Epidermal melanocyte (primary cell): ENCODE data around the gene LGALS3BP.
"Not testable (repeated sequence)": the region's sequence is repeated elsewhere in the genome, so short reads cannot be mapped to it uniquely, and the experiment has no call there.

Source experiments
- DNase-seq: peaks from one replicate; pipeline ENCODE4 v3.0.0; 2011; ENCODE audit warnings: low spot score; ENCODE audit not compliant: insufficient read length

Gene LGALS3BP

GRCh38 chr17:78965491-78965924, 14.2 kb downstream of the LGALS3BP start:
- no peak for DNase-seq

DNA sequence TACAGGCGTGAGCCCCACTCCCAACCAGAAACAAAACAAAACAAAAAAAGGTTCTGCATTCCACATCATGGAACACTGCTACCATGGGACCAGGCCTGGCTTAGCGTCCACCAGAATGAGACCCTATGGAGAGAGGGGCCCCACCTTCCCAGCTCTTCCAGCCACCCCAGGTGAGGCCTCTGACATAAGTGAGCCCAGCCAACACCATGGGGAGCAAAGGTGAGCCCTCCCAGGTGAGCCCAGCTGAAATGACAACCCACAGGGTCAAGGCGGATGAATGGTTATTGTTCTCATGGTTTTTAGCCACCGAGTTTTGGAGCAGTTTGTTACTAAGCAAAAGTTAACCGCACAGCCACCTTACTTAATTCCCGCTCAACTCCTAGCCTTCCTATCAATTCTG, 16.3 kb downstream of the LGALS3BP start:
- no peak for DNase-seq

DNA sequence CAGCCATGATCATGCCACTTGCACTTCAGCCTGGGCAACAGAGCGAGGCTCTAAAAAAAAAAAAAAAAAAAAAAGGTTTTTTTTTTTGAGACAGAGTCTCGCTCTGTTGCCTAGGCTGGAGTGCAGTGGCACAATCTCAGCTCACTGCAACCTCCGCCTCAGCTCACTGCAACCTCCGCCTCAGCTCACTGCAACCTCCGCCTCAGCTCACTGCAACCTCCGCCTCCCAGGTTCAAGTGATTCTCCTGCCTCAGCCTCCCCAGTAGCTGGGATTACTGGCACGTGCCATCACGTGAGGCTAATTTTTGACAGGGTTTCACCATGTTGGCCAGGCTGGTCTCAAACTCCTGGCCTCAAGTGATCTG, 16.8 kb downstream of the LGALS3BP start:
- DNase-seq, result not testable (repeated sequence)

DNA sequence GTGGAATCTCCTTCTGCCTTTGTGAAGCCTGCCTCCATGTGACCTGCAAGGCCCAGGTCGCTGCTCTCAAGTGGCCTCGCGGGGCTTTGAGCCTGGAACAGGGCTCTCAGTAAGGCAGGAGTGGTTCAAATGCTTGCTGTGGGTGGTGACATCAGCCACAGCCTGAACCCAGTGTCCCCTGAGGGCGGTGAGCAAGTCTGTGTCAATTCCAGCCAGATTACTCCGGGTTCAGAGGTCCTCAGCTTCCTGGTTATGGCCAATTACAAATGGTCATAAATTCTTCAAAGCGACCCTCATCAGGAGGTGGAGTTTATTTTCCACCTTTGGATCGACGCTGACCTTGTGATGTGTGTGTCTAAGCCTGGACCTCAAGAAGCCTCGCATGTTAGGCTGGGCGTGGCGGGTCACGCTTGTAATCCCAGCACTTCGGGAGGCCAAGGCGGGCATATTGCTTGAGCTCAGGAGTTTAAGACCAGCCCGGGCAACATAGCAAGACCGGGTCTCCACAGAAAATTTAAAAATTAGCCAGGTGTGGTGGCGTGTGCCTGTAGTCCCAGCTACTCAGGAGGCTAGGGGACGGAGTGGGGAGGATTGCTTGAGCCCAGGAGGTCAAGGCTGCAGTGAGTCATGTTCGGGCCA, 17.3 kb downstream of the LGALS3BP start:
- no peak for DNase-seq

DNA sequence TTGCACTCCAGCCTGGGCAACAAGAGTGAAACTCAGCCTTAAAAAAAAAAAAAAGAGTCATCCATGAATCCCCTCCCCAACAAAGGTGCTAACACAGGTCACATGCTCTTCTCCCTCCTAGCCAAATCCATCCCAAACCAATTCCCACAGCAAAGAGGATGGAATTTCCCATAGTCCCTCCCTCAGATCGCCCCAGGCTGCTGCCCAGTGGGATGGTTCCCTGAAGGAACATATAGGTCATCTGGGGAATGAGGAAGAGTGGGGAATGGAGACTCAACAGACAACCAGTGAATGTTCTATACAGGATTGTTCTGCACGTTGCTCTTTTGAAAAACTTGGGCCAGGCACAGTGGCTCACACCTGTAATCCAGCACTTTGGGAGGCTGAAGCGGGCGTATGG, 18.2 kb downstream of the LGALS3BP start:
- no peak for DNase-seq

- DNase-seq, result no peak
Observed at GRCh38 chr17:78960928-78961327, 18.8 kb downstream of the LGALS3BP start.

DNA sequence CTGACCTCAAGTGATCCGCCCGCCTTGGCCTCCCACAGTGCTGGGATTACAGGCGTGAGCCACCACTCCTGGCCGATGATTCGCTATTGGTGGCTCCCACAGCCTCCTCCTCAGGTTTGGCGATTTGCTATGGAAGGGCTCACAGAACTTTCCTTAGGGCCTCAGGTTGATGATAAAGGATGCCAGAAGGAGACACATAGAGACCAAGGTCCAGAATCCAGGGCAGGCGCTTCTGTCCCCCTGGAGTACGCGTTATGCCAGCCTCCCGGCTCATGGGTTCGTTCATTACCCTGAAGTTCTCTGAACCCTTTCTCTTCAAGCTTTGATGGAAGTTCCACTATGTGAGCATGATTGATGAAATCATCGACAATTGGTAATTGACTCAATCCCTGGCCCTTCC, 19.9 kb downstream of the LGALS3BP start:
- no peak for DNase-seq

DNA sequence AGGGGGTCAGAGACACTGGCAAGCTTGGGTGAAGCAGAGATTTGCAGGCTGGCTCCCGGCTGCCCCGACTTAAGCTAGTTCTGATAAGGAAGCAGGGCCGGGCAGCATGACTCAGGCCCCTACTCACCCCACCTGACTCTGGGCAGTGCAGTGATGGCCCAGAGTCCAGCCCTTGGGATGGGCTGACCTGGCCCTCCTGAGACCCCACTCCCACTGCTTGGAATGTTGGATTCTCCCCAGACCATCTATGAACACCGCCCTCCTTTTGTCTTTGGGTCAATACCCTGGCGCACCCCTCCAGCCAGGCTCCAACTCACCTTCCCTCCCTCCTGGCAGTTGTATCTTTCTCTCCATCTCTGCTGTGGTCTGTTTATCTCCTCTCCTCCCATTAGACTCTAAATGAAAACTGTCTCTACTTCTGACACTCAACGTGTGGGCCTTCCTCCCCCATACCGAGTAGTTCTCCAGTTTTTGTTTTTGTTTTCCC, 21.0 kb downstream of the LGALS3BP start:
- DNase-seq, result no peak

DNA sequence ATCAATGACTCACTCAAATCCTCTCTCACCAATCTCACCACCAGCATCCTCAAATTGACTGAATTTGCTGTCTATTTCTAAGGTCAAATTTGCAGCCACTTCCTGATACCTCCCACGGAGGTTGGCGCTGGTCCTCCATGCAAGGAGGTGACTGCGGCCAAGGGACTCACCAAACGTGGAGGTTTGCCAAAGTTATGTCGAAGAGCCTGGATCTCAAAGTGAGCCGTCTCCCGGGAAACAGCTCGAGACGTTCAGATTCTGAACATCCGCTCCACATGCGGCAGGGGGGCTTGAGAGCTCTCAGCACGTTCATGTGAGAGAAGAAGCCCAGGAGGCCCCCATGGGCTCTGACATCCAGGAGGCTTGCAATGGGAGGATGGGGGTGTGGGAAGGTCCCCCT, 22.6 kb downstream of the LGALS3BP start:
- no peak for DNase-seq

- DNase-seq, result no peak
Observed at GRCh38 chr17:78956254-78956653, 23.5 kb downstream of the LGALS3BP start.

GRCh38 chr17:78954684-78955083, 25.0 kb downstream of the LGALS3BP start:
- DNase-seq, result no peak

- DNase-seq, result no peak
Observed at GRCh38 chr17:78953356-78954350, 26.1 kb downstream of the LGALS3BP start.

DNA sequence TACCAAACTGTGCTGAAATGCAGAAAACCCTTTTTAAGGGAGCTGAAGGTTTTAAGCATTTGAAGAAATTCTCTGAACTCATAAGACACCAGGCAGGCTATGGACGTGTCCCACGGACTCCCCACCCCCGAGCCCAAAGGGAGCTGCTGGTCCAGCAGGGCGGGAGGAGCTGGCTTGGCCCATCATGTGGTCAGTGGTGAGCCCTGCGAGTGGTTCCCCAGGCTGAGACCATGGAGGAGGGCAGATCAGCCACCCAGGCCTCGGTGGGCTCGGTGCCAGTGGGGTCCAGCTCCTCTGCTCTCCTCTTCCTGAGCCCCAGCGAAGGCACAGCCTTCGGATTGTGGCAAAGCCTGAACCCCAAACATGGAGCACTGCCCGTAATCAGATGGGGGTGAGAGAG, 27.0 kb downstream of the LGALS3BP start:
- DNase-seq, result no peak

DNA sequence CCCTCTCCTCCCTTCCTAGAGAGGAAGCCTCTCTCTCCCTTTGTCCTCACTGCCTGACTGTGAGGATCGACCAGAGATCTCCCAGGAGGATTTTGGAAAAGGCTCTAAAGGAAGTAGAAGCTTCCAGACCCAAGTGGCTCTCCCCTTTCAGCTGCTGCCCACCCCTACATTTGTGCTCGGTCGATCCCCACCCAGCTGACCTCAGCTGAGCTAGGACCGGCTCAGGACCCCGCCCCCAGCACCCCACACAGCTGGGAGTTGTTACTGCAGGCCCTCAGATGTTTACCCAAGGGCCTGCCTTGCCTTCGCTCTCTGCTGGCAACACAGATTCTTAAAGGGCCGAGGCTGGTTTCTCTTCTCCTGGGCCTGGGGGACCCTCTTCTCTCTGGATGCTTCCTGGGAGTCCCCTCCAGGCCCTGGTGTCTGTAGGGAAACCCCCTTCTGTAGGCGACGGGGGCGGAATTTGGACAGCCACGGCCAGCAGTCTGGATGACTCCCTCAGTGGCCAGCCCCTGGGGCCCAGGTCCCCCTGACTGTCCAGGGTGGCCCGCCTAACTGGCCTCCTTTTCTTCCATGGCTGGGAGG, 27.7 kb downstream of the LGALS3BP start:
- DNase-seq, result no peak

GRCh38 chr17:78950870-78951269, 28.9 kb downstream of the LGALS3BP start:
- DNase-seq, result no peak

DNA sequence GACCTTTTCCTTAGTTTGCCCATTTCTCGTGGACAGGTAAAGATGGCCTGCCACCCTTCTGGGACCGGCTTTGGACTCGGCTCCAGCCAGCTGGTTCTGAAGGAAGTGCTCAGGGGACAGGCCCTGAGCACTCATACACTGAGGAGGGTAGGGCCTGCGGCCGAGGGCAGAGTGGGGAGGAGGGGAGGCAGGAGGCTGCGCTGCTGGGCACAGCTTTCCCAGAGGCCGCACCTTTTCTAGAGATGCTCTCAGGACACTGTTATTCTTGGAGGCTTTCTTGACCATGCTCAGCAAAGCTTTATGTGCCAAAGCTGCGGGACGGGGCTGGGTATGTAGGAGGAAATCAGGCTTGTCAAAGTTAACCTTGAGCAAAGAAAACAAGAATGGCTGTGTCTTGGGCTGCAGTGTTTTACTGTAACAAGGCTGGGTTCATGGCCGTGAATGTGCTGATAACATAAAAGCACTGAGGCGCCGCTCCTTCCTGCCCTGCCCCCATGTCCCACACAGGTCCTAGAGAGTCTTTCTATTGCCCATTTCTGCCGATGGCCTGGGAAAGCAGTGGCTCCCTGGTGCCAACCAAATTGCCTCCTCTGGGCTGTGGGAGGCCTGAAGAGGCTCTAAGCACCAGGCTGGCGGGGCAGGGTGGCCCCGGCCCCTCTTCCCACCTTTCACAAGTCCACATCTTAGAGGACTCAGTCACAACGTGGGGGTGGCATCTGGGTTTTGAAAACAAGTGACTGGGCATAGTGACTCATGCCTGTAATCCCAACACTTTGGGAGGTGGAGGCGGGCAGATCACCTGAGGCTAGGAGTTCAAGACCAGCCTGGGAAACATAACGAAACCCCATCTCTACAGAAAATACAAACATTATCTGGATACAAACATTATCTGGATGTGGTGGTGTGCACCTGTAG, 32.2 kb downstream of the LGALS3BP start:
- no peak for DNase-seq

DNA sequence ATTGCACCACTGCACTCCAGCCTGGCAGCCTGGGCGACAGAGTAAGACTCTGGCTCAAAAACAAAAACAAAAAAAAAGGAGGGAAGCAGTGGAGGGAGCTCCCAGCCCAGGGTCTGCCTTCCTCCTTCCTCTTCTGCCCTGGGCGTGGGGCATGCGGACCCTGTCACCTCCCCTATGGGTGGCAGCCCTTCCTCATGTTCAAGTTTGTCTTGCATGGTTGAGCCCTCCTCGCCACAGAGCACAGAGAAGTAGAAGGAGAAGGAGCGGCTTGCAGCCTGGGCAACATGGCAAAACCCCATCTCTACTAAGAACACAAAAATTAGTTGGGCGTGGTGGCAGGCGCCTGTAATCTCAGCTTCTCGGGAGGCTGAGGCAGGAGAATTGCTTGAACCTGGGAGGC, 33.1 kb downstream of the LGALS3BP start:
- DNase-seq, result no peak

DNA sequence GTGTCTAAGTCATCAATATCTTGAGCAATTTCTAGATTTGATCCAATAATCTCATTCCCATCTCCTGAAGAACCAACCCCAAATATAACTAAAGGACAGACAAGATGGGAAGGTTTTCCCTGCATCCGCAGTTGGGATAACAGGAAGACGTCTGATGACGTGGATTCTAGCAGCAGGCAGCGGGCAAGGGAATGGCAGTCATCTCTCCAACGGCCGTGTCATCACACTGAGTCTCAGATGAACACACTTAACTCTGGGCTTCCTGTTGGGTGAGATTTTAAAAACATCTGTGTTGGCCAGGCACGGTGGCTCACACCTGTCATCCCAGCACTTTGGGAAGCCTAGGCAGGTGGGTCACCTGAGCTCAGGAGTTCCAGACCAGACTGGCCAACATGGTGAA, 33.6 kb downstream of the LGALS3BP start:
- DNase-seq, result no peak

DNA sequence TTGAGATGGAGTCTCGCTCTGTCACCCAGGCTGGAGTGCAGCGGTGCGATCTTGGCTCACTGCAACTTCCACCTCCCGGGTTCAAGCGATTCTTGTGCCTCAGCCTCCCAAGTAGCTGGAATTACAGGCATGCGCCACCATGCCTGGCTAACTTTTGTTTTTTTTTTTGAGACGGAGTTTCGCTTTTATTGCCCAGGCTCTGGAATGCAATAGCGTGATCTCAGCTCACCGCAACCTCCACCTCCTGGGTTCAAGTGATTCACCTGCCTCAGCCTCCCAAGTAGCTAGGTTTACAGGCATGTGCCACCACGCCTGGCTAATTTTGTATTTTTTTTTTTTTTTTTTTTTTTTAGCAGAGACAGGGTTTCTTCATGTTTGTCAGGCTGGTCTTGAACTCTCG, 34.3 kb downstream of the LGALS3BP start:
- DNase-seq, result not testable (repeated sequence)

GRCh38 chr17:78944956-78945355, 34.8 kb downstream of the LGALS3BP start:
- DNase-seq, result no peak

DNA sequence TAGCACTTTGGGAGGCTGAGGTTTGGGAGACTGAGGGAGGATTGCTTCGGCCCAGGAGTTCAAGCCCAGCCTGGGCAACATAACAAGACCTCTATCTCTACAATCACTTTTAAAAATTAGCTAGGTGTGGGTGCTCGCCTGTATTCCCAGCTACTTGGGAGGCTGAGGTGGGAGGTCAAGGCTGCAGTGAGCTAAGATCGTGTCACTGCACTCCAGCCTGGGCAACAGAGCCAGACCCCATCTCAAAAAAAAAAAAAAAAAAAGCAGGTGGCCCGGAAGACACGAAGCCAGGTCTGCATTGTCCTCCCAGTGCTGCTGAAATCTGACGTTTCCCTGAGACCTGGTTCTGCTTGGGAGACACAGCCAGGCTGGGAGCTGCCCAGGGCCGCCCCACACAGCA, 35.7 kb downstream of the LGALS3BP start:
- no peak for DNase-seq
